Chondrocyte (in vitro differentiated cells): ENCODE results near the gene C3orf70. TPM values are rescaled to one million over a fixed set of nuclear protein-coding genes. Genes with fewer than 3 reads are reported as not detected.

ENCODE experiments used
- DNase-seq: peaks from one replicate; pipeline ENCODE4 v3.0.0; 2021; ENCODE audit warnings: mixed read lengths, low spot score
- H3K27ac Mint-ChIP-seq: one replicate; pipeline ENCODE4 v1.8.0; 2021; ENCODE audit warnings: mild to moderate bottlenecking, moderate library complexity, mixed read lengths; ENCODE audit not compliant: unreplicated experiment
- H3K27me3 Mint-ChIP-seq: 2 replicates; pipeline ENCODE4 v1.8.0; 2021; ENCODE audit warnings: low read depth, mixed read lengths
- H3K36me3 Mint-ChIP-seq: 2 replicates; pipeline ENCODE4 v1.8.0; 2021; ENCODE audit warnings: low read depth, mixed read lengths
- H3K4me1 Mint-ChIP-seq: 2 replicates; pipeline ENCODE4 v1.8.0; 2021; ENCODE audit warnings: low read depth, mild to moderate bottlenecking, mixed read lengths
- H3K4me3 Mint-ChIP-seq: one replicate; pipeline ENCODE4 v1.8.0; 2021; ENCODE audit warnings: mild to moderate bottlenecking, moderate library complexity, mixed read lengths; ENCODE audit not compliant: unreplicated experiment
- H3K9me3 Mint-ChIP-seq: 2 replicates; pipeline ENCODE4 v1.8.0; 2021; ENCODE audit warnings: low read depth, mixed read lengths
- CTCF ChIP-seq: fragments of 200-600 bp; sonication (generic); IDR thresholded peaks from 2 replicates; pipeline ENCODE4 v1.5.0; 2021; ENCODE audit warnings: antibody characterized with exemption, mild to moderate bottlenecking, moderate library complexity
- total RNA-seq: library from RNA; stranded (reverse); gene quantifications from 3 replicates; pipeline ENCODE4 v1.2.1, GENCODE V29; 2021

The C3orf70 gene
- total RNA-seq, 1 donor from 2014 or later: 27.7 TPM

DNA sequence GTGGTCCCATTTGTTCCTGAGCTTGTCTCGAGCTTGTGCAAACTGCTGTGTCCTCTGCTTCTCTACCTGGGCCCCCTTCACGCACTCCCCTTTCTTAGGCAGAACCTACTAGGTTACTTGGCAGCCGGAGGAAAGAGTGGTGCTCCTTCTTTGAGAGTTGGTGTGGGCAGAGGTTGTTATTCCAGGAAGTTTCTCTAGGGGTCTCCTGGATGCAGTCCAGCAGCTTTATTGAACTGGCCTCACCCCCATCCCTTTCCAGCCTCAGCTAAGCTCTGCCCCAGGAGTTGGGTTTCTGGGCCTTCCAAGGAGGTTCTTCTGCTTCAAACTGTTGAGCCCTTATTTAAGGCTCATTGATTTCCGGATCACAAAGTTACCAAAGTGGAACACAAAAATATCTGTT, 103.2 kb downstream of the C3orf70 start:
- no peak for TF ChIP-seq CTCF
- no peak overlapping the region for H3K4me3 Mint-ChIP-seq
- no peak overlapping the region for H3K27ac Mint-ChIP-seq
- H3K9me3 Mint-ChIP-seq: no peaks in the 10 kb centered on the region
- DNase-seq: no peak
- H3K27me3 Mint-ChIP-seq: no peaks in the 10 kb centered on the region
- H3K36me3 Mint-ChIP-seq: peaks cover 48% of the 10 kb centered on the region
- no peaks in the 10 kb centered on the region for H3K4me1 Mint-ChIP-seq

DNA sequence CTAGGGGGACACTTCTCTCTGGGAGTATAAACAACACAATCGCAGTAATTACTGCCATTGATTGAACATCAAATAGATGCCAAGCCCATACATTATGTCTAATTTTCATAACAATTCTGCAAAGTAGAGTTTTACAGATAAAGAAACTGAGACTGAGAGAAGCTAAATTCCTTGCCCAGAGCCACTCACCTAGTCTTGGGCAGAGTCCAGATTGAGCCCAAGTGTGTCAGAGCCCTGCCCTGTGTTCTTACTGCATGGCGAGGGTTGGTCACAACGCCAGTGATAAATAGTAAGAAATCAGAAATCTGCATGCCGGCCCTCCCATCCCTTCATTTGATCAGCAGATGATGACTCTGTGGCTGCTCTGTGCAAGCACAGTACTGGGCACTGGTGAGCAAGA, 106.3 kb downstream of the C3orf70 start:
- peaks cover 27% of the 10 kb centered on the region for H3K36me3 Mint-ChIP-seq
- DNase-seq: no peak
- H3K4me1 Mint-ChIP-seq: no peaks in the 10 kb centered on the region
- H3K27me3 Mint-ChIP-seq: no peaks in the 10 kb centered on the region
- no peak for TF ChIP-seq CTCF
- H3K9me3 Mint-ChIP-seq: no peaks in the 10 kb centered on the region
- no peak overlapping the region for H3K4me3 Mint-ChIP-seq
- no peak overlapping the region for H3K27ac Mint-ChIP-seq

DNA sequence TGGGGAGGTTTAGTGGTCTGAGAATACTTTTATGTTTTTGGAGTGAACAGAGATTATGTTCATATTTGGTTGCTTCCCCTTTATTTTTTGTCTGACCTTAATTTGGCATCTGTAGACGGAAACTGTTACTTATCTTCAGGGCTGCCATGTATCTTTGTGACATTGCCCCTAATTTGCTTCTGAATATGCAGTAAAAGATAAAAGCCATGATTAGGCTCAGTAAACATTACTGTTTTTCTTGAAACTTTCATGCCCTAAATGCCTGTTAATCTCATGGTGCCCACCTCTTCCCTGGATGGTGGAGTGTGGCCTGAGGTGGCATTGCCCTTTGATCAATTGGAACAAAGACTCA, 106.7 kb downstream of the C3orf70 start:
- H3K27ac Mint-ChIP-seq: no peak overlapping the region
- H3K4me3 Mint-ChIP-seq: no peak overlapping the region
- no peak for DNase-seq
- no peaks in the 10 kb centered on the region for H3K4me1 Mint-ChIP-seq
- H3K27me3 Mint-ChIP-seq: no peaks in the 10 kb centered on the region
- no peaks in the 10 kb centered on the region for H3K9me3 Mint-ChIP-seq
- TF ChIP-seq CTCF: no peak
- peaks cover 22% of the 10 kb centered on the region for H3K36me3 Mint-ChIP-seq

- no peaks in the 10 kb centered on the region for H3K4me1 Mint-ChIP-seq
- DNase-seq: no peak
- no peak for TF ChIP-seq CTCF
- H3K27me3 Mint-ChIP-seq: no peaks in the 10 kb centered on the region
- no peak overlapping the region for H3K27ac Mint-ChIP-seq
- H3K36me3 Mint-ChIP-seq: peaks cover 3% of the 10 kb centered on the region
- peaks cover 3% of the 10 kb centered on the region for H3K9me3 Mint-ChIP-seq
- H3K4me3 Mint-ChIP-seq: no peak overlapping the region
Observed at GRCh38 chr3:185042312-185043050, 110.4 kb downstream of the C3orf70 start.

- H3K9me3 Mint-ChIP-seq: peaks cover 9% of the 10 kb centered on the region
- no peak overlapping the region for H3K4me3 Mint-ChIP-seq
- DNase-seq: no peak
- no peak overlapping the region for H3K27ac Mint-ChIP-seq
- H3K4me1 Mint-ChIP-seq: no peaks in the 10 kb centered on the region
- TF ChIP-seq CTCF: no peak
- H3K36me3 Mint-ChIP-seq: peaks cover 3% of the 10 kb centered on the region
- no peaks in the 10 kb centered on the region for H3K27me3 Mint-ChIP-seq
Observed at GRCh38 chr3:185041540-185041939, 111.3 kb downstream of the C3orf70 start.
